ENCODE results near the gene PSMB11.
"Not testable (repeated sequence)": the region's sequence is repeated elsewhere in the genome, so short reads cannot be mapped to it uniquely, and the experiment has no call there.

The PSMB11 gene, protein sequence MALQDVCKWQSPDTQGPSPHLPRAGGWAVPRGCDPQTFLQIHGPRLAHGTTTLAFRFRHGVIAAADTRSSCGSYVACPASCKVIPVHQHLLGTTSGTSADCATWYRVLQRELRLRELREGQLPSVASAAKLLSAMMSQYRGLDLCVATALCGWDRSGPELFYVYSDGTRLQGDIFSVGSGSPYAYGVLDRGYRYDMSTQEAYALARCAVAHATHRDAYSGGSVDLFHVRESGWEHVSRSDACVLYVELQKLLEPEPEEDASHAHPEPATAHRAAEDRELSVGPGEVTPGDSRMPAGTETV

DNA sequence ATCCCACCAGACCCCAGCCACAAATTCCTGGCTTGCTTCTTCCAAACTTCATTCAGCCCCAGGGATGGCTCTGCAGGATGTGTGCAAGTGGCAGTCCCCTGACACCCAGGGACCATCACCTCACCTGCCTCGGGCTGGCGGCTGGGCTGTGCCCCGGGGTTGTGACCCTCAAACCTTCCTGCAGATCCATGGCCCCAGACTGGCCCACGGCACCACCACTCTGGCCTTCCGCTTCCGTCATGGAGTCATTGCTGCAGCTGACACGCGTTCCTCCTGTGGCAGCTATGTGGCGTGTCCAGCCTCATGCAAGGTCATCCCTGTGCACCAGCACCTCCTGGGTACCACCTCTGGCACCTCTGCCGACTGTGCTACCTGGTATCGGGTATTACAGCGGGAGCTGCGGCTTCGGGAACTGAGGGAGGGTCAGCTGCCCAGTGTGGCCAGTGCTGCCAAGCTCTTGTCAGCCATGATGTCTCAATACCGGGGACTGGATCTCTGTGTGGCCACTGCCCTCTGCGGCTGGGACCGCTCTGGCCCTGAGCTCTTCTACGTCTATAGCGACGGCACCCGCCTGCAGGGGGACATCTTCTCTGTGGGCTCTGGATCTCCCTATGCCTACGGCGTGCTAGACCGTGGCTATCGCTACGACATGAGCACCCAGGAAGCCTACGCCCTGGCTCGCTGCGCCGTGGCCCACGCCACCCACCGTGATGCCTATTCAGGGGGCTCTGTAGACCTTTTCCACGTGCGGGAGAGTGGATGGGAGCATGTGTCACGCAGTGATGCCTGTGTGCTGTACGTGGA, at the start of gene PSMB11:
Gene PSMB11, plus strand, starts transcription at position 51 of the 804 bp plus-strand sequence. Its CDS starts 14 bp downstream, at position 65.
- no peak for DNase-seq

DNA sequence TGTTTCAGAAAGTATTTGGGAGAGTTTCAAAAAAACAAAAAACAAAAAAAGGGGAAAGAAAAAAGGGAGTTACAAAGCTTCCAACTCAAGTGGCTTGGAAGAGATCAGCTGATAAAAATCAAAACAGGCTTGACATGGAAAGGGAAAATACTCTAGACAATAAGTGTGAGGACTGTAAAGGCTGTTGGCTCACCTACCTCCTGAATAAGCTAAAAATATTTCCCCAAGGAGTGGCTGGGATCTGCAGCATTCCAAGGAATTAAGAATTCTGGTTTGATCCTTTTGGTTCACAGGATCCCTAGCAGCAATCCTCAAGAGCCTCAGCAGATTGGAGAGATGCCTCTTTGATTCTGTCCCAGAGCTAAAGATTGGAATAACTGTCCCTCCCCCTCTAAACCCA, 48.5 kb upstream of the PSMB11 start:
- DNase-seq = no peak

DNA sequence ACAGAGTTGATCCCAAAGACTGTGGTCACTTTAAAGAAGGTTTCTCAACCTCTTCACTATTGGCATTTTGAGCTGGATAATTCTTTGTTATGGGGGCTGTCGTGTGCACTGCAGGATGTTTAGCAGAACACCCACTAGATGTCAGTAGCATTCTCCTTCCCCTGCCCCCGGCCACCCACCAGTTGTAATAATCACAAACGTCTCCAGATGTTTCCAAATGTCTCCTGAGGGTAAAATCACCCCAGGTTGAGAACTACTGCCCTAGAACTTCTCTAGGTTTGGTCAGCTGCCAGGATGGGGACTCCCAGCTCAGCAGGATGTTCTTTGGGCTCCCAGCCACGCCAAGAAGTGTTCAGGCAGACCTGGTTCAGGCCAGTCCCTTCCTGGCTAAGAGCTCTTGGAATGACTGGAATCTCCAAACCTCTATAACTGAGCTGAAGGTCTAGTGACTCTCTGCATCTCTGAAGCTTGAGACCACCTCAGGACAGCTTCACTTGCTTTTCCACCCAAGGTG, 47.2 kb upstream of the PSMB11 start:
- peak; percentile 75 for DNase-seq

DNA sequence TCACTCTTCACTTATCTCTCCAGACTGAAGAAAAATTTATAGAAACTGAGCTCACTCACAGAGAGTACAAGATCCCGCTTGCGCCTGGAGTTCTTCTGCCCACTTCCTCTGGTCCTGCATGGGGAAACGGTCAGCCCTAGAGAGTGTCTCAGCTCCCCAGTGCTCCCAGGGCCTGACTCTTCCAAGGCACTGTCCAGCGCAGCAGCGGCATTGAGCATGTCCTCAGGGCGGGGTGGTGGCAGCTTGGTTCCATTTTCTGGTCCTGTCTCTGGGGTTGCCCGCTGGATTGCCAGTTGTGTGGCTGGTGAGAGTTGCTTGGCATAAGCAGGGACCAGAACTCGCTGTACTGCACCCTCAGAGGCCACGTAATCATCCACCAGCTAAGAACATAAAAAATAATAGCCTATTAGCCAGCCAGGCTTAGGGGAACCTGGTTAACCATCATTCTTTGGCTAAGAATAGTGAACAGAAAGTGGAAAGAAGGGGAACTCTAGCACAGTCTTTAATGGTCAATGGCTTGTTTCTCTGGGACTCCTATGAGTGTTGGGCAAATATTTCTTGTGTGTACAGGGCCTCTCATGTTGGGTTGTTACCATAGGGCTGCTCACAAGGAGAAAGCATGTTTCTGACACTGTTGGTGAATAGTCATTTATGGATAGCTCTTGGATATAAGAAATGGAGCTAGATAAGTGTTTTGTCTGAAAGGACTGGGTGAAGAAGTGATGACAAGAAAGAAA, 46.0 kb upstream of the PSMB11 start:
- no peak for DNase-seq

DNA sequence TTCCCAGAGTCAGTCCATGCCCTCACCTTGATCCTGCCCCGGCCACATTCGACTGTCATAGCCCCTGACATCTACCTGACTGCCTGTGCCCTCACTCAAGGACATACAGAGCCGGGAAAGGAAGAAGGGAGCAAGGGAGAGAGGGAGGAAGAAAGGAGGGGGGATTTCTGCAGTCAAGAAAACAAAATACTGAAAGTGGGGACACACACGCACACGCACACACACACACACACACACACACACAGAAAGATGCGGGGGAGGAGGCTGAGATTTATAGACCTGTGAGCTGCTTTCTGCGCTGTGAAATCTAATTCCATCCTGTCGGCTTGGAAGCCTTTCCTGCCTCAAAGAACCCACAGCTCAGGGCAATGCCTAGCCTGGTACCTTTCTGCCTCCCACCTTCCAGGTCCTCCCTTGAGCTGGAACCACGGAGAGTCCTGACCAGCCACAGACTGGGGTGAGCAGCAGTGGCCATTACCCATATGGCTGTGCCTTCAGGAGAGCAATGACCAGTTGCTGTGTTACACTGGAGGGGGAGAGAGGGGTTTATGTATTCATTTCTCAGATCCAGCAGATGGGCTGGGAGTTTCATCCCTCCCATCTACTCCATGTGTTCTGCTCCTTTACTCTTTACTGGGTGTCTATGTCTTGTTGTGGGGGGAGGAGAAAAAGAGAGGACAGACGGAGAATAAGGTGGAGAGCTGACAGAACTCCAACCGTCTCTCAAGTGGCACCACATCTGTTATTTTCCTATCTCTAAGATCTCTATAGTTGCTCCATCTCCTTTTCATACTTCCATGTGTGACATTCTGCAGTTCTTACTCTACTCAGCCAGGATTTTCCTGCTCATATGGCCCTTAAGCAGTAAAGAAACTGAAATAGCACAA, 45.0 kb upstream of the PSMB11 start:
- DNase-seq = peak; percentile 79

DNA sequence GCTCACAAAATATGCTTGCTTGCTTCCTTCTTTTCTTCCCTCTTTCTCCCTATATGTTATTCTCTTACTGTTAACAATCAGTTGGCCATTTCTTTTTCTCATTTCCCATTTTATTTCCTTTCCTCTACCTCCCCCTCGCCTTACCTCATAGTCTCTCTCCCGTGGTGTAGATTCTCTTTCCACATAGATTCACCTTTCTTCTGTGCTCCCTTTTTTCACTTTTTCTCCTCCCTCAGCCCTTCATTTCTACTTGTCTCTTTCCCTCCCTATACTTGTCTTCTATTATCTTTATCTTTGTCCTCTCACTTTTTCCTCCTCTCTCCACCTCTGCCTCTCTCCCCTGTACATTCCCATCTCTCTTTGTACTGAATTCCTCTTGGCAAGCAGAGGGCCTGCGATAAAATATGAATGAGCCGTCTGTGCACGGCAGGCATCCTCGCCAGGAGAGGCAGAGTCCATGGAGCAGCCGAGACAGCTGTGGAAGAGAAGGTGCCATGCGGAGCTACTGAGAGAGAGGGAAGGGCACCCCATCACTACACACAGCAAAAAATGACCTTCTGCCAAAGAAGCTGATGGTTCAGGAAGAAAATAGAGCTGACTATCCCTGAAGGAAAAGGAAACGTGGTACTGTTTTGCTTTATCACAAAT, 44.2 kb upstream of the PSMB11 start:
- peak; percentile 87 for DNase-seq

GRCh38 chr14:22998329-22999012, 43.5 kb upstream of the PSMB11 start:
- no peak for DNase-seq

- DNase-seq = no peak
These were observed 41.2 kb upstream of the PSMB11 start for GRCh38 chr14:23000860-23001259.

DNA sequence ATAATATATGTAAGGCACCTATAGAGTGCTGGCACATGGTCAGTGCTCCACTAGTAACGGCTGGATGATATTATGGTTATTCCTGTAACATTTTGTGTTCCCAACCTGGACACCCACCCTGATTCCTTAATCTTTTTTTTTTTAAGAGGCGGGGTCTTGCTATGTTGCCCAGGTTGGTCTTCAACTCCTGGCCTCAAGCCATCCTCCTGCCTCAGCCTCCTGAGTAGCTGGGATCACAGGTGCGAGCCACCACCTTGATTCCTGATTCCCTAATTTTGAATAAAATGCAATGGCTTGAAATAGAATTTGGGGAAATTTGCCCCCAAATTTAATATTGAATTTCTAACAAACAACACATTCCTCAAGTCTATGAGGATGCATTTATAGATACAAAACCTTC, 39.4 kb upstream of the PSMB11 start:
- DNase-seq = no peak

- DNase-seq = not testable (repeated sequence)
These were observed 37.7 kb upstream of the PSMB11 start for GRCh38 chr14:23004274-23004673.

DNA sequence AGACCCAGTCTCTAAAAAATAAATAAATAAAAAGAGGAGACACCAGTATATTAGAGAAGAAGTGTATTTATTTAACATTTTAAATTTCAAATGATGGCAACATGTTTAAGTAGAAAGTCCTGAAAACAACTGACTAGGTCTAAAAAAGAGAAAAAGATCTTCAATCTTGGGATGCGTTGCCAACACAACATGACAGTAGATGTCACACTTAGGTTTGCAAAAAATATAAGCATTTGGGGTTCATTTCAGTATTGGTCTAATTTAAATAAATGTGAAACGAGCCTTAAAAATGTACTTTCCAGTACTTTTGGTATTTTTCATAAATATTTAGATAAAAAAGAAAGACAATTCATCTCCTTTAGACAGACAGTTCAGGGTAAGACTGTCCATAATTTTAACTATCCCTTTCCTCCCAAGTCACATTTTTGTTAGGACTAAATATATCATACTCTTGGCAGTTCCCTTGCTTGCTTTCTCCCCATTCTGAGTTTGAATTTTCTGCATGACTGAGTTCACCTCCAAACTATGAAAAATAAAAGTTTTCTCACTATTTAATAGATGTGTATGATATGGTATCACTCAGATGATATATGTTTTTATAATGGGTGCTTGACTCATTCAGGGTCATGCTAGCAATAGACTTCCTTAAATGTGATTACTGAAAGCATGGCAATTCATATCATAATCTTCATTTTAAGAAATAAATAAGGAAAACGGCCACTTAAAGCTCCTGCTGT, 36.4 kb upstream of the PSMB11 start:
- DNase-seq = no peak

DNA sequence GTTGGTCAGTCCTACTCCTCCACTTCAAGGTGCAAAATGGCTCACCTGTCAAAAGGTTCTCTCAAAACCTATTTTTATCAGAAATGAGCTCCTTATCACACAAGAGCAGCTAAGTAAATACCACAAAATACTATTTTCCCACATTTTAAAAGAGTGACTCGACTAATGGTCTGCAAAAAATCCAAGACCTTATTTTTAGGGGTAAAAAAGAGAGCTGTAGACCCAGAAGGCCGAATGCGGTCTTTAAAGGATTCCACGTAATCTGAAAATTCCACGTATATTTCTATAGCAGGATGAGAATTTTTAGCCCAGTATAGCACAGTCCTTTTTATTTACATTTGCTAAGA, 35.9 kb upstream of the PSMB11 start:
- DNase-seq = no peak

- peak; percentile 99 for DNase-seq
These were observed 35.2 kb upstream of the PSMB11 start for GRCh38 chr14:23006544-23007419.

DNA sequence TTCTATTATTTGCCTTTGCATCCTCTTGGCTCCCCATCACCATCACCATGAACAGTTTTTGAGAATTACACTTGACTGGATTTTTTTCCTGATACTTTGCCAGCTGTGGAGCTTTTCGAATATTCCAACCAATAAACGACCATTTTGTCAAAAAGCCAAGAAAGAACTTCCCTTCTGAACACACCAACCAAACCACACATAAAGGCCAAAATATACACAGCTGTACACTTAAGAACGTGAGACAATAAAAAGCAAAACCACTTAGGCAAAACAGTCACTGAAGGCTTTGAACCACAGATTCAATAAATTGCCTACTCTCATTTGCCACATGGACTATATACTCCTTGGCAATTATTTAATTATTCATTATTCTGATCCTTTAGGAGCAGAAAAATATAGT, 33.2 kb upstream of the PSMB11 start:
- no peak for DNase-seq

- DNase-seq = no peak
These were observed 32.5 kb upstream of the PSMB11 start for GRCh38 chr14:23009483-23009938.

GRCh38 chr14:23009939-23010726, 31.9 kb upstream of the PSMB11 start, which contains the start of gene C14orf93:
Gene C14orf93 (minus strand): TSS chr14:23010143. CDS start chr14:22999023, 11,120 bp downstream.
- DNase-seq = peak; percentile 58

DNA sequence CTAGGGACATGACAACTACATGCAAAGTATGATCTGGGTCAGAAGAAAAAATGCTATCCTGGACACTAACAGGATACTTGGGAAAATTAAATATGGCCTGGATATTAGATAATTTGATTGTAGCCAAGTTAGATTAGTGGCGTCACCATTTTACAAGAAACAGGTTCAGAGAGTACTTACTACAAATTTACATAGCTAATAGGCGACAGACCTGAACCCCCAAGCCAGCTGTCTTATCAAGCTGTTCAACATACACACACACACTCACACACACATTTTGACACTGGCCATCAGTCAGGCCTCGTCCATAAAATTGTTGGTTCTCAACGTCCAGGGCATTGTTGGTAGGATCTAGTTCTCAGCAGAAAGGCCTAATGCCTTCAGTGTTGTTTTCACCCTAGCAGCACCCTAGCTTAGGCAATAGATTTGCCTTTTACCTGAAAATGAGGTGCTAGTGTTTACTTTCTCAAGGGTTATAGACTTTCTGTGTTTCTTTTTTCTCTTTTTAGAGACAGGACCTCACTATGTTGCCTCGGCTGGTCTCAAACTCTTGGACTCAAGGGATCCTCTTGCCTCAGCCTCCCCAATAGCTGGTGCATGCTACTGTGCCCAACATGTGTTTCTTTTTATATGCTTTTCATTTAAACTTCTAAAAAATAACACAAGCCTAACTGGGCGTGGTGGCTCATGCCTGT, 28.8 kb upstream of the PSMB11 start:
- DNase-seq = peak; percentile 19

GRCh38 chr14:23013749-23014054, 28.3 kb upstream of the PSMB11 start:
- DNase-seq = not testable (repeated sequence)

Measured in NCI-H1694 treated with DMSO at 0.1 percent for 48 hours (cell line).